Chondrocyte (in vitro differentiated cells): ENCODE measurements around the gene KCNN1. TPM values are rescaled to one million over a fixed set of nuclear protein-coding genes. Genes with fewer than 3 reads are reported as not detected.
A peak's percentile ranks its signal among the peaks of the same experiment; 100 is the strongest.

Experiments used
- DNase-seq: peaks from one replicate; pipeline ENCODE4 v3.0.0; 2021; ENCODE audit warnings: mixed read lengths, low spot score
- H3K27ac Mint-ChIP-seq: one replicate; pipeline ENCODE4 v1.8.0; 2021; ENCODE audit warnings: mild to moderate bottlenecking, moderate library complexity, mixed read lengths; ENCODE audit not compliant: unreplicated experiment
- H3K27me3 Mint-ChIP-seq: 2 replicates; pipeline ENCODE4 v1.8.0; 2021; ENCODE audit warnings: low read depth, mixed read lengths
- H3K36me3 Mint-ChIP-seq: 2 replicates; pipeline ENCODE4 v1.8.0; 2021; ENCODE audit warnings: low read depth, mixed read lengths
- H3K4me1 Mint-ChIP-seq: 2 replicates; pipeline ENCODE4 v1.8.0; 2021; ENCODE audit warnings: low read depth, mild to moderate bottlenecking, mixed read lengths
- H3K4me3 Mint-ChIP-seq: one replicate; pipeline ENCODE4 v1.8.0; 2021; ENCODE audit warnings: mild to moderate bottlenecking, moderate library complexity, mixed read lengths; ENCODE audit not compliant: unreplicated experiment
- H3K9me3 Mint-ChIP-seq: 2 replicates; pipeline ENCODE4 v1.8.0; 2021; ENCODE audit warnings: low read depth, mixed read lengths
- CTCF ChIP-seq: fragments of 200-600 bp; sonication (generic); IDR thresholded peaks from 2 replicates; pipeline ENCODE4 v1.5.0; 2021; ENCODE audit warnings: antibody characterized with exemption, mild to moderate bottlenecking, moderate library complexity
- total RNA-seq: library from RNA; stranded (reverse); gene quantifications from 3 replicates; pipeline ENCODE4 v1.2.1, GENCODE V29; 2021

KCNN1 gene
- total RNA-seq, 1 donor from 2014 or later = not detected

- no peak overlapping the region for H3K4me3 Mint-ChIP-seq
- no peaks in the 10 kb centered on the region for H3K36me3 Mint-ChIP-seq
- H3K4me1 Mint-ChIP-seq = peaks cover 14% of the 10 kb centered on the region
- no peaks in the 10 kb centered on the region for H3K9me3 Mint-ChIP-seq
- TF ChIP-seq CTCF = no peak
- H3K27ac Mint-ChIP-seq = no peak overlapping the region
- H3K27me3 Mint-ChIP-seq = peaks cover 9% of the 10 kb centered on the region
- no peak for DNase-seq
Observed at GRCh38 chr19:17929056-17929455, 37.9 kb upstream of the KCNN1 start.

- peak overlapping the region; percentile 37 for H3K4me3 Mint-ChIP-seq
- peaks cover 4% of the 10 kb centered on the region for H3K27me3 Mint-ChIP-seq
- DNase-seq = no peak
- H3K27ac Mint-ChIP-seq = no peak overlapping the region
- peaks cover 16% of the 10 kb centered on the region for H3K4me1 Mint-ChIP-seq
- TF ChIP-seq CTCF = no peak
- H3K9me3 Mint-ChIP-seq = no peaks in the 10 kb centered on the region
- H3K36me3 Mint-ChIP-seq = no peaks in the 10 kb centered on the region
Observed at GRCh38 chr19:17931532-17932191, 35.2 kb upstream of the KCNN1 start.

GRCh38 chr19:17932485-17933338, 34.2 kb upstream of the KCNN1 start, which contains the start of gene CCDC124:
CCDC124 (plus strand) TSS chr19:17933015; CDS start chr19:17936421, 3,406 bp downstream.
- peak; percentile 95 for TF ChIP-seq CTCF
- Mint-ChIP-seq H3K27ac (peak within 1 kb of the TSS; percentile 97), H3K4me1 (peaks cover 16% of the 10 kb centered on the region), H3K36me3 (no peaks in the 10 kb centered on the region), H3K27me3 (peaks cover 4% of the 10 kb centered on the region), H3K9me3 (no peaks in the 10 kb centered on the region), H3K4me3 (peak within 1 kb of the TSS; percentile 86)
- DNase-seq = no peak

- Mint-ChIP-seq H3K27me3 (peaks cover 4% of the 10 kb centered on the region), H3K4me3 (peak overlapping the region; percentile 86), H3K27ac (peak overlapping the region; percentile 97), H3K36me3 (no peaks in the 10 kb centered on the region), H3K9me3 (no peaks in the 10 kb centered on the region), H3K4me1 (peaks cover 16% of the 10 kb centered on the region)
- no peak for TF ChIP-seq CTCF
- DNase-seq = no peak
Observed at GRCh38 chr19:17933414-17934129, 33.3 kb upstream of the KCNN1 start.

GRCh38 chr19:17936379-17936778, 30.5 kb upstream of the KCNN1 start:
- H3K27ac Mint-ChIP-seq = no peak overlapping the region
- TF ChIP-seq CTCF = no peak

More at GRCh38 chr19:17936379-17936778, 30.5 kb upstream of the KCNN1 start:
- no peaks in the 10 kb centered on the region for H3K36me3 Mint-ChIP-seq
- no peak for DNase-seq
- H3K9me3 Mint-ChIP-seq = no peaks in the 10 kb centered on the region
- no peak overlapping the region for H3K4me3 Mint-ChIP-seq
- peaks cover 16% of the 10 kb centered on the region for H3K4me1 Mint-ChIP-seq
- no peaks in the 10 kb centered on the region for H3K27me3 Mint-ChIP-seq
